AG08395 (cell line): ENCODE measurements around the gene CGB5.
"Not testable (repeated sequence)": the region's sequence is repeated elsewhere in the genome, so short reads cannot be mapped to it uniquely, and the experiment has no call there.

Experiments
- DNase-seq: peaks from one replicate; pipeline ENCODE4 v3.0.0; 2012; ENCODE audit warnings: mixed read lengths, low spot score

Gene CGB5

DNA sequence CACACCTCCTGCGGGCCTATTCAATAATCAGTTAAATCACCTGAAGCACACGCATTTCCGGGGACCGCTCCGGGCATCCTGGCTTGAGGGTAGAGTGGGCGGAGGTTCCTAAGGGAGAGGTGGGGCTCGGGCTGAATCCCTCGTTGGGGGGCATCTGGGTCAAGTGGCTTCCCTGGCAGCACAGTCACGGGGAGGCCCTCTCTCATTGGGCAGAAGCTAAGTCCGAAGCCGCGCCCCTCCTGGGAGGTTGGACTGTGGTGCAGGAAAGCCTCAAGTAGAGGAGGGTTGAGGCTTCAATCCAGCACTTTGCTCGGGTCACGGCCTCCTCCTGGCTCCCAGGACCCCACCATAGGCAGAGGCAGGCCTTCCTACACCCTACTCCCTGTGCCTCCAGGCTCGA is at the start of gene CGB5:
TSS of gene CGB5 (plus strand) at position 301 of the 400 bp plus-strand sequence. CDS start 362 bp downstream, outside the sequence.
- DNase-seq, result not testable (repeated sequence)

DNA sequence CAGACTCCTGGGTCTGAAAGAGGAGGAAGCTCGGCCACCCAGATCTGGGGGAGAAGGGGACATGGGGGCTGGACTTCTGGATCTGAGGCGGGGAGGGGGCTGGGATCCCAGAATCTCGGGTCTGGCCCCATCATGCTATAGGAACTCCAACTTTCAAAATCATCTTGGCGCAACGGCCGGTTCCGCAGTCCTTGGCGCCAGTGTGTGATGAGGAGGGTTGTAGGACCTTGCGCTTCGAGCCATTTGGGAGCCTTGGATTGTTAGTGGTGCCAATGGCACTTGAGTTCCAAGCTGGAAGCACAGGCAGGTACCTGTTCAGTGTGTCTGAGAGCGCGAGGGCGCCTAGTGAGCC is 49.6 kb upstream of the CGB5 start:
- DNase-seq, result no peak

DNA sequence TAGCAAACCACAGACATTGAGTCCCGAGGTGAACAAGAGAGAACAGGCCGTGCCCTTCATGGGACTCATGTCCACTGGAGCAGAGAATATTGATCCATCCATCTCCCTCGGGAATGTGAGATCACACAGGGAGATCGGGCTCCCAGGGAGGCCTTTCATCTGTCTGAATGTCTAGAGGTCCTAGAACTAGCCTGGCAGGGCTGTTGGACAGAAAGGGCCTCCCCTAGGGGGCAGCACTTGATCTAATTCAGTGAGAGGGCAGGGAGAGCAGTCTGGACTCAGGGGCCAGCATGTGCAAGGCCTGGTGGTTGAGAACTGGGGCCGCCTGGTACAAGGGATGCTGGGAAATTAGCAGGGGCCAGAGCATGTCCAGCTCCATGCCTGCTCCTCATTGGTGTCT is 45.7 kb upstream of the CGB5 start:
- DNase-seq, result peak; percentile 43

DNA sequence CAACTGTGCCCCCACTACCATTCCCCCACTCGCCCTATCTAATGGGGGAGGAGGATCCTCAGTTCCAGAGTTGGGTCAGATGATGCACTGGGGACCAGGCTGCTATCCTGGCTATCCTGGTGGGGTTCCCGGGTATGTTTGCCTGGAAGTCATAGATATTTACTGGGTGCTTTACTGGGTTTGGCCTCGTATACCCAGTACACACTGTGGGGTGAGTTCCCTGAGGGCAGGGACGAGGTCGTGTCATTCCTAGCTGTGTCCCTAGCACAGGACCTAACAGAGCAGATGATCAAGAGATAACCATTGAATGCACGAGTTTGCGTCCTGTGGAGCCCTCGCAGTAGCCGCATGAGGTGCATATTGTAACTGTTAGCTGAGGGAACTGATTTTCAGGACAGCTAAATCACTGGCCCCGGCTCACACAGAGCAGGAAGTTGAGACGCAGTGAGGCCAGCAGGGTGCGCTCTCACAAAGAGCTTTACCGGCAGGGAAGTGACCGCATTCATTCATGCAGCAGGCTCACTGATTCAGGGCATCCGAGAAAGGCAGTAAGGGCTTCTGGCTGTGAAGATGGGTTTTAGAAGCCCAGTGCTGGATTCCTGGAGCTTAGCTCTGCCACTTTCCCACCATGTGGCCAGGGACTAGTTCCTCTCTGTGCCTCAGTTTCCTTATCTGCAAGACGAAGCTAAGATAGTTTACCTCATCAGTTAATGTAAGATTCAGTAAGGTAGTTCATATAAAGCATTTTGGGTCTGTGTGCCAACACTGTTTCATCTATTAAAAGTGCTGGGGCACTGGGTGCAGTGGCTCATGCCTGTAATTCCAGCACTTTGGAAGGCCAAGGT is 43.9 kb upstream of the CGB5 start:
- peak; percentile 70 for DNase-seq

DNA sequence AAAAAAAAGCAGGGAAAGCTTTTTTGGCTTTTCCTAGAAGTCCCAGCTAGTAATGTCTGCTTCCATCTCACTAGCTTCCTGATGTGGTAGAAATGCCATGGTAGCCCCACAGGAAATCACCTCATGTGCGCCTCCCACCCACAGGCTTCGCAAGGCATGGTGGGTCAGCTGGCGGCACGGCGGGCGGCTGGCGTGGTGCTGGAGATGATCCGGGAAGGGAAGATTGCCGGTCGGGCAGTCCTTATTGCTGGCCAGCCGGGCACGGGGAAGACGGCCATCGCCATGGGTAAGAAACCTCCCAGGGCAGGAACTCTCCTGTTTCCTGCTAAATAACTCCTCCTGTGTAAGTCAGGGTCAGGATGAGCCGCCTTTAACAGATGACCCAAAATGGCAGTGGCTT is 39.5 kb upstream of the CGB5 start:
- DNase-seq, result no peak

DNA sequence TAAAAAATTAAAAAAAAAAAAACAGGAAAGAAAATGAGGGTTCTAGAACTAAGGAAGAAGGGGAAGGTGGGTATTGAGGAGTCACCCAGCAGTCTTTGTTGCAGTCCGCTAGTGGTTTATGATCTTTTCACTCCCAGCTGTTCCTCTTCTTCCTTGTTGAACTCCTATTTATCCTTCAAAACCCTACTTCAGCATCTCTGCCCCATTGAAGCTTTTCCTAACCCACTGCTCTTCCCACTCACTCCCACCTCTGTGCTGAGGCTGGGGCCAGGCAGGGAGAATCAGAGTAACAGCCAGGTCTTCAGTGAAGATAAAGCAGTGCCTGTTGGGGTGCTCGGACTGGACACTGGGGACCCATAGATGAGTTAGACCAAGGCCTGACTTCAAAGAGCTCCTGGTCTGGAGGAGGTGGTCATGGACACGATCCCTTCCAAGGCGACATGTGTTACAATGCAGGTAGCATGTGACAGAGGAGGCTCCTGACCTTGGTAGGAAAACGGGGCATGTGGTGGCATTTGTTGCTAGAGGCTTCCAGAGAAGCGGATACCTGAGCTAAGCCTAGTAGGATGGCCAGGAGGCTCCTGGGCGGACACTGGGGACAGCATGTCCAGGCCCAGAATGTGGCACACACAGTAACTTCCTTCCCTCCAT is 38.6 kb upstream of the CGB5 start:
- no peak for DNase-seq

DNA sequence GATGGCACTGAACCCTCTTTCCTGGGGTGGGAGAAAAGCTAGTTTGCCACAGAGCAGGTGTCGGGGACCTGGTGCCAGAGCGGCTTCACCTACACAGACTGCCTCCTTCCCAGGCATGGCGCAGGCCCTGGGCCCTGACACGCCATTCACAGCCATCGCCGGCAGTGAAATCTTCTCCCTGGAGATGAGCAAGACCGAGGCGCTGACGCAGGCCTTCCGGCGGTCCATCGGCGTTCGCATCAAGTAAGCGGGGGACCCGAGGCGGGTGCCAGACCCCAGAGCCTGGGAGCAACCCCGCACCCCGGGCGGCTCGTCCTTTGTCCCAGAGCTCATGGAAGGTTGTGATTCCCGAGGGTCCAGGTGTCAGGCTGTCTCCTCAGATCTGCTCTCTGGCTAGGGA is 36.7 kb upstream of the CGB5 start:
- no peak for DNase-seq

DNA sequence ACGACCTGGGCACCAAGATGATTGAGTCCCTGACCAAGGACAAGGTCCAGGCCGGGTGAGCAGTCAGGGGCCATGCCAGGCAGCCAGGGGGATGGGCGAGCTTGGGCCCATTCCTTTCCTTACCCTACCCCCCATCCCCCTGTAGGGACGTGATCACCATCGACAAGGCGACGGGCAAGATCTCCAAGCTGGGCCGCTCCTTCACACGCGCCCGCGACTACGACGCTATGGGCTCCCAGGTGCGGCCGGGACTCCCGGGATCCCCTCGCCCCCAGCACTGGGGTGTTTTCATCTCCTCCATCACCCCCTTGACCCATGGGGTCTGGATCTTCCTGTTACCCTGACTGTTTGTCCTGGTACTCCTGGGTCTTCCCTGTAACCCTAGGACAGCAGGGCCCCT is 33.8 kb upstream of the CGB5 start:
- DNase-seq, result no peak

DNA sequence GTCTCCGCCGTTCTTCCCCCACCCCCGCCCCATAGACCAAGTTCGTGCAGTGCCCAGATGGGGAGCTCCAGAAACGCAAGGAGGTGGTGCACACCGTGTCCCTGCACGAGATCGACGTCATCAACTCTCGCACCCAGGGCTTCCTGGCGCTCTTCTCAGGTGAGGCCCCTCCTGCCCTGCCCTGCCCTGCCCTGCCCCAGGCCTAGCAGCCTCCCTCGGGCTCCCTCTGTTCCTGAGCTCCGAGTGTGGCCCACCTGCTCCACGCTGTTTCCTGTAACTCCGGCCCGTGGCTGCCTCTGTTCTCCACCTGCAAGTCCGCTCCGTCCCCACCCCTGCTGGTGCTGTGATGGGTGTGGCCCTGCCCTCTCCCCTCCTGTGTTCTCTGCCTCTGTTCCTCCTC is 33.2 kb upstream of the CGB5 start:
- DNase-seq, result no peak

DNA sequence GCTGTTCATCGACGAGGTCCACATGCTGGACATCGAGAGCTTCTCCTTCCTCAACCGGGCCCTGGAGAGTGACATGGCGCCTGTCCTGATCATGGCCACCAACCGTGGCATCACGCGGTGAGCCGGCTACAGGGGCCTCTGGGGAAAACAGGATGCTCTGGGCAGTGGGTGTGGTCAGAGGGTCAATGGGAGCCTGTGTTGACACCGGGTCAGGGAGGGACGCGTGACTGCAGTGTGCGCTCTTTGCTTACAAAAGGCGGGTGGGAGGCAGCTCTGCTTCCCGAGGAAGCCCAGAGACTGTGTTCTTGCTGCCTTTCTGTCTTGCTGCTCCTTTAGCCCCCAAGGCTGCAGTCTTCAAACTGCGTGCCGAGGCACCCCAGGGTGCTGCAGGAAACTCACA is 32.5 kb upstream of the CGB5 start:
- no peak for DNase-seq

DNA sequence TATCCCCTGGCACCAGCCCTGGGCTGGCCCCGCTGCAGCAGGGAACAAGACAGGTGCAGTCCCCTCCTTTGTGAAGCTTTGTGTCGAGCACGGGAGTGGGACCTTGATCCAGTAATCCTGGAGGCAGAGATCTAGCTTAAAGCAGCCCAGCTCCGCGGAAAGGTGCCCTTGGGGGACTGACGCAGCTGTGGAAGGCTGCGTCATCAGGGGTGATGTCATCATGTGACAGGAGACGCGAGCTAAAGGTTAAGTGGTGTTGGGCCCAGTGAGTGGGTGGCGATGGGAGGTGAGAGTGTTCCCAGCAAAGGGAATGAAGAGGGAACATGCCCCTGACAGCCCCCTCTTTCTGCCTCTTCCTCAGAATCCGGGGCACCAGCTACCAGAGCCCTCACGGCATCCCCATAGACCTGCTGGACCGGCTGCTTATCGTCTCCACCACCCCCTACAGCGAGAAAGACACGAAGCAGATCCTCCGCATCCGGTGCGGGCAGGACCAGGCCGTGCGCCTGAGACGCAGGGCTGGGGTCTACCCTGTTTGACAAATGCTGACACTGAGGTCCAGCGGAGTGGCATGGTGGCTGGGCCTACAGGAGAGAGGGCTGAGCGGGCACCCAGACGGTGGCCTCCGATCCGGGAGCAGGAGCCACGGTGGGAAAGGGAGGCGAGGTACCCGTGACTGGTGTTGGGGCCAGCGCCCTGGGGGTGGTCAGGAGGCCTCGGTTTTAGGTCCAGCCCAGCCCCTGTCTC is 29.4 kb upstream of the CGB5 start:
- no peak for DNase-seq

DNA sequence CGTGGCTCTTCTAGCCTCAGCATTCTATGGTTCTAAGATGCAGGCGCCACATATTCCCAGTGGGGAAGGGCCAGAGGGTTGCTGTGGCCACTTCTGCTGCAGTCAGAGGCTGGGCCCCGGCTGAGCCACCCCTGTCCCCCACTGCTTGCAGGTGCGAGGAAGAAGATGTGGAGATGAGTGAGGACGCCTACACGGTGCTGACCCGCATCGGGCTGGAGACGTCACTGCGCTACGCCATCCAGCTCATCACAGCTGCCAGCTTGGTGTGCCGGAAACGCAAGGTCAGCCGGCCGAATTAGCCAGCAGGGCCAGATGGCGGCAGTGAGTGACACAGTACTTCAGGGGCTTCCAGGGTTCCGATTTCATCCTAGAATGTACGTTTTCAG is 28.8 kb upstream of the CGB5 start:
- no peak for DNase-seq

DNA sequence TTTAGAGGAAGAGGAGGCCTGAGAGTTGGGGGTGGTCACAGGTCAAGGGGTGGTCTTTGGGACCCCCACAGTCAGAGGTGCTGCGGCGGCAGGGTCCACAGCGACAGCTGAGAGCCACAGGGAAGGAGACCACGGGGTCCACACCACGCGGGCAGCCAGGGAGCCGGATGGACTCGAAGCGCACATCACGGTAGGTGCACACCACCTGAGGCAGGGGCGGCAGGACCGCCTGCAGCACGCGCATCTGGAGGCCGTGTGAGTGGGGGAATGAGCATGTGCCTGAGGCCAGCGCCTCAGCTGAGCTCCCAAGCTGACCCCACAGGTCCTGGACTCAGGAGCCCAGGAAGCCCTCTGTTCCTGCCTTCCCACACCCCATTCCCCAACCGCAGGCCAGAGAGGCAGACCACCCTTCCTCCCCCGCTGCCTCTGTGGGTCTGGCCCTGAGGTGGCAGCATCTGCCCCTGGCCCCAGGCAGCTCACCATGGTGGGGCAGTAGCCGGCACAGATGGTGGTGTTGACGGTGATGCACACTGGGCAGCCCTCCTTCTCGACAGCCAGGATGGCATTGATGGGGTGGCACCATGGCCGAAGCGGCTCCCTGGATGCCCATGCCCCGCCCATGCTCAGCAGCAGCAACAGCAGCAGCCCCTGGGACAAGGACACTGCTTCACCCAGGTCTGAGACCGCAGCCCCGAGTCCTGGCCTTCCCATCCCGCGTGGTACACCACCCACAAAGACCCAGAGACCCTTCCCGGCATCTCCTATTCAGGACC is 27.4 kb upstream of the CGB5 start:
- DNase-seq, result no peak

DNA sequence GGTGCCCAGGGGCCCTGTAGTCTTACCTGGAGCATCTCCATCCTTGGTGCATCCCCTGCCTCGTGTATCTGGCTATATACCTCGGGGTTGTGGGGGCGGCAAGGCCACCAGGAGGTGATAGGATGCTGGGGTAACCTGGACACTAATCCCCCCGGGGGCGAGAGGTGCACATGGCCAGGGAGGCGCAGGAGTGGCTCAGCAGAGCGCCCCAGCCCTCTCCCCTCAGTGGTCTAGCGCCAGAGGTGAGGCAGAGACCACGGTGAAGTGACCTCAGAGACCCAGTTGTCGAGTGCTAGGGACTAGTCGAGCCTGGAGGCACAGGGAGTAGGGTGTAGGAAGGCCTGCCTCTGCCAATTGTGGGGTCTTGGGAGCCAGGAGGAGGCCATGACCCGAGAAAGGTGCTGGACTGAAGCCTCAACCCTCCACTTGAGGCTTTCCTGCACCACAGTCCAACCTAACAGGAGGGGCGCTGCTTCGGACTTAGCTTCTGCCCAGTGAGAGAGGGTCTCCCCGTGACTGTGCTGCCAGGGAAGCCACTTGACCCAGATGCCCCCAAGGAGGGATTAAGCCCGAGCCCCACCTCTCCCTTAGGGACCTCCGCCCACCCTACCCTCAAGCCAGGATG is 26.5 kb upstream of the CGB5 start, which contains the start of gene LHB:
TSS of gene LHB (minus strand) at position 51 of the 625 bp plus-strand sequence. CDS start at position 41, 10 bp downstream.
- DNase-seq, result no peak

DNA sequence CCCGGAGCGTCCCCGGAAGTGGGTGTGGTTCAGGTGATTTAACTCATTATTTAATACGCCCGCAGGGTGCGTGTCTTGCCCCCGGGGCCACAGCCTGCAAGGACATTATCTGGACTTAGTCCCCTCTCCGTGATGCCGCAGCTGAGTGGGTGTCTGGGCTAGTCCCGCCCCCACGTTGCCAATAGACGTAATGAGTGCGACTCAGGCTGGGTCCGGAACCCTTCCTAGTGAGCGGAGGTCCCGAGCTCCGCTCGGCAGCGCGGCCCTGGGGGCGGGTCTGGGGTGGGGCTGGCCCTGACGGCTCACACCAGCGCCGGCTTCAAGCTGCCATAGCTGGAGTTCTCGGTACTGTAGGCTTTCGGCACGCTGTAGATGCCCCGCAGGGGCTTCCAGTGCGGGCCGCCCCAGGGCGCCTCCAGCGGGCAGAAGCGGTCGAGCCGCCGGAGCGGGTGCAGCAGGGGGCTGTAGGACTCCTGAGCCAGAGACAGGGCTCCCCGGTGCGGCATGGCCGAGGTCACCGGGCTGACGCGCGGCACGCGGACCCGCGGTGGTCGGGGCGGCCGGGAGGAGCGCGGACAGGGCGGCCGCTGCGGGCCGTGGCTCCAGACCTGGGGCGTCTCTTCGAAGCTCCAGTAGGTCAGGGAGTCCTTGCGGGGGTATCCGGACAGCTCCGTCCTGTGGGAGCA is 25.8 kb upstream of the CGB5 start:
- DNase-seq, result peak; percentile 75

DNA sequence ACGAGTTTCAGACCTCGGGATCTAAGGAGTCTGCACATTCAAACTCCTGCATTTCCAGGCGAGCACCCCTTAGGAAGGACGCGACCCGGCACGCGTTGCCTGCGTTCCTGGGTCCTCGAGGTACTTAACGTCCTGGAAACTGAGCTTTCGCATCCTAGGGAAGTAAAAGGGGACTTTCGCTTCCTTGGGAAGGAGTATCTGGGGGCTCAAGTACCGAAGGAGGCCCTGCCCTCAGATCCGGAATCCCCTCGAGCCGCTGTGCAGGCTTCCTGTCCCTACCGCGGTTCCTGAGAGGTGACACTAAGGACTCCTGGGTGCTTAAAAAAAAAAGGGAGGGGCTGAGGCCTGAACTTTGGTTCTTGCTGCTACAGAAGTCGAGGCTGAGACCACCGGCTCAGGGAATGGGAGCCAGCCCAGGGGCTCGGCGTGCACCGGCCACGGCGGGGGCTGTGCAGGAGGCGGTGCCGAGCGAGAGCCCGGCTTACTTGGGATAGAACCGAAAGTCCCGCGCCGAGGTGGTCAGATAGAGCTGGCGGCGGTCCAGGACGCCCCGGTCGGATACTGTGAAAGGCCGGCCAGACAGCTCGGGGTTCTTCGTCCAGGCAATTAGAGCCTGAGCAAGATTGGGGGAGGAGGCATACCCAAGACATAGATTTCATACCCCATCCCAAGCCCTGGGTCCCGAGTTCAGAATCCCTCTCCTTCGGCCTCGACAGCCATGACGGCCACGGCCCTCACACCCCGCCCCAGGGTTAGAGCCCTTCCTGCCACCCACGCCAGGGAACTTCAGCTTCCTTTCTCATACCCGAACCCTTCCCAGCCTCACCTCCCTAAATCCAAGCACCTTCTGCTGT is 25.0 kb upstream of the CGB5 start:
- not testable (repeated sequence) for DNase-seq

DNA sequence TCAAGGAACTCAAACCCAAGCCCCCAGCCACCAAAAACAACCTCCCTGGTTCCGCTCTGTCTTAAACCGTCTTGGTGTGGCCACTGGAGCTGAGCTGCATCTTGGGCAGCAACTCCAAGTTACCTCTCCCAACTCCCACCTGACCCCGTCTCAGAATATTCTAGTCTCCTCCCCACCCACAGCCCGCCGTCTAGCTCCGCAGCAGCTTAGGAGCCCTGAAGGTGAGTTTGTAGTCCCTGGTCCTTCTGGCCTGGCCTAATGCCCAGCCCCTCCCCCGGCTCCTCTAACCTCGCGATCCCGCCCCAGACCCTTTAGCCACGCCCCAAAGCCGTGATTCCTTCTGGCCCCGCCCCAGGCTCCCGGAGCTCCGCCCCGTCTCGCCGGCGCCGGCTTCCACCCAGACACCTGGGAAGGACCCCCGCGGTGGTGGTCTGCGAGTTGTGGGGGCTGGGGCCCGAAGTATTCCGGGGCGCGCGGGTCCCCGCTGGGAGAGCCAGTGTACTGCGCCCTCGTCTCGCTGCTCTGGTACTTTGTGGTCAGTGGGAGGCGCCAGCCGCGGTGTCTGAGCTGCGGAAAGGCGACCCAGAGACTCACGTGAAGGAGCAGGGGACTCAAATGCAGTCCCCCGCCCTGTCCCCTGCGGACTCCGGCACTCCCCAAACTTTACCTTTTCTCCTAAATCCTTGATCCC is 24.3 kb upstream of the CGB5 start:
- DNase-seq, result peak; percentile 54

DNA sequence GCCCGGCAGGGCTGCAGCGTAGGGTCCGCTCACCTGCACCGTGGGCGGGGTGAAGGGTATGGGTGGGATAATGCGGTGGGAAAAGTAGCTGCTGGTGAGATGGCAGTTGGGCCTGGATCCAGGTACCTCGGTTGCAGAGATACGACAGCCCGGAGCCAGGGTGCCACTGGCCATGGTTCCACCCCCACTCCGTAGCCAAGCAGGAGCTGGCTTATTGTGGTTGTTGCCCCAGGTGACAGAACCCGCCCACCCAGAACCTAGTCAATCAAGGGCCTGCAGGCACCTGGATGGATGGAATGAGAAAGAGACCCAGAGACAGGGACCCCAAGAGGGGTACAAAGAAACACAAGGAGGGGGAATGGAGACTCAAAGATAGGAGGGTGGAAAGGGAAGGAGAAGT is 23.3 kb upstream of the CGB5 start:
- DNase-seq, result no peak
